ENCODE measurements around the gene OSGEP. TPM values are rescaled to one million over a fixed set of nuclear protein-coding genes. Genes with fewer than 3 reads are reported as not detected.

OSGEP gene
- total RNA-seq, 1 experiment from 2014 or later = 26.6 TPM

- no peak overlapping the region for H3K27ac ChIP-seq (ENCODE audit: low read length)
- H3K4me3 ChIP-seq (ENCODE audit: low read depth in 2 of 2, low read length in 2 of 2) = no peak overlapping the region
- no peak for ATAC-seq
- H3K36me3 ChIP-seq (ENCODE audit: control insufficient read depth, insufficient read depth, low read length) = no peaks in the 10 kb centered on the region; the same call in none of the 2 replicates
- in situ Hi-C loops (cut with HindIII; ENCODE audit: low pct_unique_long_range_greater_than_20kb, low sequenced_read_pairs) (no loop called here), intact Hi-C loops (cut with micrococcal nuclease; ENCODE audit: unreplicated experiment) (no loop called here)
- no peaks in the 10 kb centered on the region for H3K27me3 ChIP-seq (ENCODE audit: control insufficient read depth, insufficient read depth, low read length)
- H3K9me3 ChIP-seq (ENCODE audit: control insufficient read depth, insufficient read depth, low read depth, low read length) = no peaks in the 10 kb centered on the region
- no peaks in the 10 kb centered on the region for H3K4me1 ChIP-seq (ENCODE audit: control insufficient read depth, insufficient read depth, low read length)
- TF ChIP-seq POLR2AphosphoS5 (IDR thresholded peaks at IDR 0.05; ENCODE audit: low read depth, low read length) (no peak), TCF7L2 (IDR thresholded peaks at IDR 0.05; ENCODE audit: low read depth, low read length) (no peak), REST (IDR thresholded peaks at IDR 0.05; ENCODE audit: insufficient read depth in 1 of 2, low read depth in 2 of 2, low read length in 1 of 2) (no peak), CTCF (IDR thresholded peaks at IDR 0.05) (no peak), SIN3A (IDR thresholded peaks at IDR 0.05; ENCODE audit: borderline replicate concordance, insufficient read depth, low read depth, low read length) (no peak)
- CTCF ChIA-PET = no interaction called here
- DNase-seq (ENCODE audit: low read depth, low spot score) = no peak
- POLR2A ChIA-PET = interaction anchor here (0.6 kb wide), 1 partner anchor 17 kb away, joined by 3 read pairs; no protein-coding TSS in a partner anchor
- no TSS peak for BruUV-seq (replicated peaks)
Observed at GRCh38 chr14:20441461-20441860, 13.2 kb downstream of the OSGEP start.

GRCh38 chr14:20440882-20441281 is 13.7 kb downstream of the OSGEP start:
- CTCF ChIA-PET = no interaction called here
- Histone ChIP-seq H3K27ac (ENCODE audit: low read length) (no peak overlapping the region), H3K4me1 (ENCODE audit: control insufficient read depth, insufficient read depth, low read length) (no peaks in the 10 kb centered on the region), H3K9me3 (ENCODE audit: control insufficient read depth, insufficient read depth, low read depth, low read length) (no peaks in the 10 kb centered on the region), H3K36me3 (ENCODE audit: control insufficient read depth, insufficient read depth, low read length) (no peaks in the 10 kb centered on the region; the same call in none of the 2 replicates), H3K27me3 (ENCODE audit: control insufficient read depth, insufficient read depth, low read length) (no peaks in the 10 kb centered on the region), H3K4me3 (ENCODE audit: low read depth in 2 of 2, low read length in 2 of 2) (no peak overlapping the region)
- intact Hi-C loops (cut with micrococcal nuclease; ENCODE audit: unreplicated experiment) = no loop called here
- ATAC-seq = no peak
- POLR2A ChIA-PET = no interaction called here
- BruUV-seq (replicated peaks) = no TSS peak
- no peak for DNase-seq (ENCODE audit: low read depth, low spot score)
- in situ Hi-C loops (cut with HindIII; ENCODE audit: low pct_unique_long_range_greater_than_20kb, low sequenced_read_pairs) = no loop called here
- TF ChIP-seq CTCF (IDR thresholded peaks at IDR 0.05) = no peak
- TF ChIP-seq POLR2AphosphoS5 (IDR thresholded peaks at IDR 0.05; ENCODE audit: low read depth, low read length) = no peak
- TF ChIP-seq TCF7L2 (IDR thresholded peaks at IDR 0.05; ENCODE audit: low read depth, low read length) = no peak
- no peak for TF ChIP-seq REST (IDR thresholded peaks at IDR 0.05; ENCODE audit: insufficient read depth in 1 of 2, low read depth in 2 of 2, low read length in 1 of 2)
- no peak for TF ChIP-seq SIN3A (IDR thresholded peaks at IDR 0.05; ENCODE audit: borderline replicate concordance, insufficient read depth, low read depth, low read length)

All from Panc1 (cell line).